OCI-LY7 (cell line): ENCODE data around the gene RAB11FIP4.

Source experiments
- CTCF ChIP-seq: fragments of 200-600 bp; sonication (generic); conservative IDR thresholded peaks from 2 replicates; pipeline ENCODE4 v1.5.1; 2014; ENCODE audit warnings: mild to moderate bottlenecking, antibody characterized with exemption, low read length, moderate library complexity, mixed read lengths
- EZH2phosphoT487 ChIP-seq: fragments of 200-600 bp; sonication (generic); IDR thresholded peaks from 2 replicates; pipeline ENCODE4 v1.6.1; 2018; ENCODE audit warnings: low read depth, borderline replicate concordance, mild to moderate bottlenecking, mixed run types, antibody characterized with exemption, low read length, moderate library complexity, mixed read lengths

GRCh38 chr17:31349454-31349853, 42.0 kb upstream of the RAB11FIP4 start:
- TF ChIP-seq CTCF (no peak), EZH2phosphoT487 (no peak)
